Measurements from ENCODE around the gene LCOR. TPM values are rescaled to one million over a fixed set of nuclear protein-coding genes. Genes with fewer than 3 reads are reported as not detected.

LCOR gene
- total RNA-seq, 4 donors from 2014 or later: 61.9 to 133 (median 81.2) TPM

GRCh38 chr10:97019213-97019844, 187.2 kb downstream of the LCOR start:
- H3K36me3 ChIP-seq: no peaks in the 10 kb centered on the region
- peaks cover 0 to 12% (median 0%) of the 10 kb centered on the region in 4 donors for H3K4me1 ChIP-seq
- TF ChIP-seq POLR2A (IDR thresholded peaks at IDR 0.05) (no peak), CTCF (IDR thresholded peaks at IDR 0.05) (no peak)
- H3K27me3 ChIP-seq: no peaks in the 10 kb centered on the region
- no peak overlapping the region for H3K27ac ChIP-seq
- no peak for DNase-seq
- no peaks in the 10 kb centered on the region for H3K9me3 ChIP-seq
- no peak overlapping the region for H3K4me3 ChIP-seq

- no peak for TF ChIP-seq POLR2A (IDR thresholded peaks at IDR 0.05)
- Histone ChIP-seq H3K36me3 (no peaks in the 10 kb centered on the region), H3K9me3 (no peaks in the 10 kb centered on the region), H3K4me1 (peaks cover 0 to 12% (median 0%) of the 10 kb centered on the region in 4 donors), H3K27me3 (no peaks in the 10 kb centered on the region), H3K4me3 (no peak overlapping the region), H3K27ac (no peak overlapping the region)
- DNase-seq: no peak
Measured at GRCh38 chr10:97020452-97021400, 188.6 kb downstream of the LCOR start.

- Histone ChIP-seq H3K9me3 (no peaks in the 10 kb centered on the region), H3K36me3 (no peaks in the 10 kb centered on the region), H3K4me3 (no peak overlapping the region), H3K27ac (no peak overlapping the region), H3K4me1 (peaks cover 0 to 12% (median 0%) of the 10 kb centered on the region in 4 donors), H3K27me3 (no peaks in the 10 kb centered on the region)
- no peak for DNase-seq
- TF ChIP-seq CTCF (IDR thresholded peaks at IDR 0.05) (no peak), POLR2A (IDR thresholded peaks at IDR 0.05) (no peak)
Measured at GRCh38 chr10:97022616-97023015, 190.5 kb downstream of the LCOR start.

- Histone ChIP-seq H3K36me3 (no peaks in the 10 kb centered on the region), H3K4me3 (no peak overlapping the region), H3K9me3 (no peaks in the 10 kb centered on the region), H3K4me1 (peaks cover 0 to 12% (median 0%) of the 10 kb centered on the region in 4 donors), H3K27ac (no peak overlapping the region), H3K27me3 (no peaks in the 10 kb centered on the region)
- TF ChIP-seq CTCF (IDR thresholded peaks at IDR 0.05) (no peak), POLR2A (IDR thresholded peaks at IDR 0.05) (no peak)
- no peak for DNase-seq
Measured at GRCh38 chr10:97023401-97024167, 191.5 kb downstream of the LCOR start.

DNA sequence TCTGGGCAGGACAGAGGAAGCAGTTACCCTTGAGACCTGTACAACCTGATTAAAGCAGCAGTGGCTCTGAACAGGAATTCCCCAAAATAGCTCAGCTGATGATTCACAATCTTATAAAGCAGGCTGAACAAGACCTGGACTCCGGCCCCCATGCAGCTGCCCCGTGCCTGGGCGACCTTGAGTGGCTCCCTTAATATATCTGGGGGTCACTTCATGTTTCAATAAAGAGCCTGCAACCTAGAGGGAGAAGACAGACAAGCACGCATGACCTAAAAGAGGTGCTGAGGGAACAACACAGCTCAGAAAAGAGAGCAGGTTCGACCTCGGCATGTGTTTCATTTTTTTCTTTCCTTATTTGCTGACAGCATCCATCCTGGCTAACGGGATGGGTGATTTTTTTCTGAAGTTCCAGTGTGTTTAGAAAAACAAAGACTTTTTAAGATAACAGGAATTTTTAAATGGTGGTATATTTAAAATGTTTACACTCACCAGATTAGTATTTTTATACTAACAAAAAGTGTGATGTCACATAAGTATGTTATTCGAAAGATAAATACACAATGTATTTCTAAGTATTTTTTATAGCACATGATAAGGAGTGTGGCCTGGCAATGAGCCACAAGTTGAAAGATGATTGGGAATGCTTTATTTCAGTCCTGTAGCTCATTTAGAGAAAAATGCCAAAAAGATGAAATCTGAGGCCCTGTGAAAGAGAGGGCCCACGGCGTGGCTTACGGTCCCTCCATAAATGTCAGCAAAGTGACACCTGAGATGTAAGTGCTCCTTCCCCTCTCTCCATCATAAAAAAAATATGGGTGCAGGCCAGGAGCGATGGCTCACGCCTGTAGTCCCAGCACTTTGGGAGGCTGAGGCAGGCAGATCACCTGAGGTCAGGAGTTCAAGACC, 192.3 kb downstream of the LCOR start:
- DNase-seq: peak in 2 of 3 donors; percentile 53 to 72
- peaks cover 0 to 12% (median 0%) of the 10 kb centered on the region in 4 donors for H3K4me1 ChIP-seq
- no peak overlapping the region for H3K4me3 ChIP-seq
- TF ChIP-seq CTCF (IDR thresholded peaks at IDR 0.05) (no peak), POLR2A (IDR thresholded peaks at IDR 0.05) (no peak)
- no peaks in the 10 kb centered on the region for H3K9me3 ChIP-seq
- no peaks in the 10 kb centered on the region for H3K27me3 ChIP-seq
- no peak overlapping the region for H3K27ac ChIP-seq
- no peaks in the 10 kb centered on the region for H3K36me3 ChIP-seq

Data from Peyer's patch (tissue), 4 donors.